Limb (tissue), 2 donors: Measurements from ENCODE around the gene TUBA4B.
A peak's percentile ranks its signal among the peaks of the same experiment; 100 is the strongest.
"Not testable (repeated sequence)": the region's sequence is repeated elsewhere in the genome, so short reads cannot be mapped to it uniquely, and the experiment has no call there.

Experiments
- DNase-seq, 2 donors: peaks; one replicate each; pipeline ENCODE4 v3.0.0-alpha.2; 2016; ENCODE audit errors: extremely low spot score in 2 of 2

The TUBA4B gene

DNA sequence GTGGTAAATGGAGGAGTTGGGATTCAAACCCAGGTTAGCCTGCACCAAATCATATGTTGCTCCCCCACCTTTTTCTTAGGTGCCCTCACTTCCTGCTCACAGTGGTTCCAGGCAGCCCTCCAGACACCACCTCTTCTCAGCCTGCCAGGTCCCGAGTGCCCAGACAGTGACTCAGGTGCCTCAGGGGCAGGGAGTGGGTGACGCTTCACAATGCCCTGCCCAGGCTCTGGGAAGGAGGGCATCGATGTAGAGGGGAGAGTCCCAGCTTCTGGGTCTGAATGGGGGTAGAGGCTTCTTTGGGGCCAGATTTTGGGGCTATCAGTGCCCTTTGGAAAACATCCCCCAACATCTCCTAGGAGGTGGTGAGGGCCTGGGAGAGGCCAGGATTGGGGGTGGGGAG is 20.9 kb downstream of the TUBA4B start:
- DNase-seq, result no peak

DNA sequence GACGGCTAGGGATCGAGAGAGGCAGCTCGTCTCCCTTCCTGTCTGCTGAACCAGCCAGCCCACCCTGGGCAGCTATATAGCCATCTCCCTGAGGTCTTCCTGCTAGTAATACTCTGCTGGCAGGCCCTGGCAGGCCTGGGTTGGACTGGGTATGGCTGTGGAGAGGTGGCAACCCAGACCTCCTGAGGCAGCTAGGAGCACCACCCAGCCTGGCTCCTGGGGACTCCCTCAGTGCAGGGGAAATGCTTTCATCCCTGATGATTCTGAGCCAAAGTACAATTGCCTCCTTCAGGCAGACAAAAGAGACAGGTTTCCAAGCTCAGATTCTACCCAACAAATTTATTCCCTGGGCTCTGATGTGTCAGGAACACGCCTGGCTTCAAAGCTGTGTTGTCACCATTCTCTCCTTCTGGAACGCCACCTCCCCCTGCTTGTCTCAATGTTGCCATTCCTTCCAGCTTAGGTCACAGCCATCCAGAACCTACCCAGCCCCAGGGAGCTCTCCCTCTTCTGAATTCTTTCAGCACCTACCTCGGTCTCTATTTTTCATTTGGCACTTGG is 21.4 kb downstream of the TUBA4B start:
- DNase-seq, result peak in 1 of 2 donors; percentile 21

GRCh38 chr2:219277703-219278654 is 24.9 kb downstream of the TUBA4B start:
- peak; percentile 88 to 89 for DNase-seq

DNA sequence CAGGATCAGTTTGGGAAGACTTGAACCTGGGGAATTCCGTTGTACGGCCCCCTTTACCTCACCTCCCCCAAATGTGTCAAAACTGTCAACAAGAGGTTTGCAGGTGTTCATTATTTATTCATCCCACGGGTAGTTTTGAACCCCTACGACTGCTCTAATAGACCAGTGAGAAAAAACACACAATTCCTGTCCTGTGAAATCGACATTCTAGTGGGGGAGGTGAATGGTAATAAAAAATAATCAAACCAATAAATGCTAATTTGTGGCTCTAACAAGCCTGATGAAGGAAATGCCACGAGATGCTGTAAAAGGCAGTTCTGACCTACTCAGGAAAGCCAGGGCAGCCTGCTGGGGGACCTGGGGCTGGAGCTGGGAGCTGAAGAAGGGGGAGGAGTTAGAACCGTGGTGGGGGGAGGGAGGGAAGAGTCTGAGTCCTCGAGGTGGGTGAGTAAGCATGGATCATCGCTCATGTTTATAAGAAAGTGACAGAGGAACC is 25.7 kb downstream of the TUBA4B start:
- DNase-seq, result no peak

GRCh38 chr2:219279151-219279915 is 26.3 kb downstream of the TUBA4B start, which contains the start of gene DNAJB2:
TSS of gene DNAJB2 (plus strand) at chr2:219279366. CDS start at chr2:219279834, 468 bp downstream.
- peak; percentile 97 to 99 for DNase-seq

DNA sequence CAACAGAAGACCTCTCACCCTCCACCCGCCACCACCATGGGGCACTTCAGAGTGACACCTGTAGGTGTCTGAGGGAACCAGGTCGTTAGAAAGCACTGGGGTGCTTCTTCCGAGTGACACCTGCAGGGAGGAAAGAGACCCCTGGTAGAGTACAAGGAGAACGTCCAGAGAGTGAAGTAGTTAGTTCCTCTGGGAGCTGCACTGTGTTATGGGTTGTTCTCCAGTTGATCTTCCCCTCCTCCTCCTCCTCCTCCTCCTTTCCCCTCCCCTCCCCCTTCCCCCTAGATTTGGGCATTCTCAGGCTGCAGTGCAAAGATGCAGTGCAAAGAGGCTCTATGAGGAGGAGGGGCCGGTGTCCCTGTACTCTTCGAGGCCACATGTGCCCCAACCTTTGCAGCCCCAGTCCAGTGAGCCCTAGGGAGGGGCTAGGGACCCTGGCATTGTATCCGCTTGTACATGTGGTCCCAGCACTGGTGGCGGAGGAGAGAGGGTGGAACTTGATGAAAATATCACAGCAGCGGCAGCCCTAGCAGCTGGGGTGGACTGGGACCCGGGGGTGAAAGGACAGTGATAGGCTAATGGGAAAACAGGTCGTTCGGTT is 27.0 kb downstream of the TUBA4B start:
- DNase-seq, result no peak

- DNase-seq, result no peak
These were observed 27.6 kb downstream of the TUBA4B start for GRCh38 chr2:219280651-219281050.

- no peak for DNase-seq
These were observed 28.5 kb downstream of the TUBA4B start for GRCh38 chr2:219281588-219281987.

- DNase-seq, result no peak
These were observed 29.3 kb downstream of the TUBA4B start for GRCh38 chr2:219282375-219282774.

DNA sequence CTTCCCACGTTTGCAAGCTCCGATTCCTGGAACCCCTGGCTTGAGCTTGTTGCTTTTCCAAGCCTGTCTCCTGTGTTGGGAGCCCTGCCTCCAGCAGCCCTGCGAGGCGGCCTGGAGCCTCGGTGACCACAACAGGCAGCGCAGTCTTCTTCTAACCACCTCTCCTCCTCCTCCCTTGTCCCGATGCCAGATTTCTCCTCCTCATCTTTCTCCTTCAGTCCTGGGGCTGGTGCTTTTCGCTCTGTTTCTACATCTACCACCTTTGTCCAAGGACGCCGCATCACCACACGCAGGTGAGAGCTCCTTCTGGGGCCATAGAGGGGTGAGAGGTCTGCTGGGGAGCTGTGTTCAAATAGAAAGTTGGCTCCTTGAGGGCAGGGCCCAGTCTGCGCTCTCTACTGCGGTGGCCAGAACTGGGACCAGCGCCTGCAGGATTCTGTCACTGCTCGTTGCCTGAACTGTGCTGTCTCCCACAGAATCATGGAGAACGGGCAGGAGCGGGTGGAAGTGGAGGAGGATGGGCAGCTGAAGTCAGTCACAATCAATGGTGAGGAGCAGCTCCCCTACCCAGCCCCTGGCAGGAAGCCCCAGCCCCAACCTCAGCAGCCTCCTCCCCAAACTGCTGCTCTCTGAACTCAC is 30.0 kb downstream of the TUBA4B start:
- no peak for DNase-seq

DNA sequence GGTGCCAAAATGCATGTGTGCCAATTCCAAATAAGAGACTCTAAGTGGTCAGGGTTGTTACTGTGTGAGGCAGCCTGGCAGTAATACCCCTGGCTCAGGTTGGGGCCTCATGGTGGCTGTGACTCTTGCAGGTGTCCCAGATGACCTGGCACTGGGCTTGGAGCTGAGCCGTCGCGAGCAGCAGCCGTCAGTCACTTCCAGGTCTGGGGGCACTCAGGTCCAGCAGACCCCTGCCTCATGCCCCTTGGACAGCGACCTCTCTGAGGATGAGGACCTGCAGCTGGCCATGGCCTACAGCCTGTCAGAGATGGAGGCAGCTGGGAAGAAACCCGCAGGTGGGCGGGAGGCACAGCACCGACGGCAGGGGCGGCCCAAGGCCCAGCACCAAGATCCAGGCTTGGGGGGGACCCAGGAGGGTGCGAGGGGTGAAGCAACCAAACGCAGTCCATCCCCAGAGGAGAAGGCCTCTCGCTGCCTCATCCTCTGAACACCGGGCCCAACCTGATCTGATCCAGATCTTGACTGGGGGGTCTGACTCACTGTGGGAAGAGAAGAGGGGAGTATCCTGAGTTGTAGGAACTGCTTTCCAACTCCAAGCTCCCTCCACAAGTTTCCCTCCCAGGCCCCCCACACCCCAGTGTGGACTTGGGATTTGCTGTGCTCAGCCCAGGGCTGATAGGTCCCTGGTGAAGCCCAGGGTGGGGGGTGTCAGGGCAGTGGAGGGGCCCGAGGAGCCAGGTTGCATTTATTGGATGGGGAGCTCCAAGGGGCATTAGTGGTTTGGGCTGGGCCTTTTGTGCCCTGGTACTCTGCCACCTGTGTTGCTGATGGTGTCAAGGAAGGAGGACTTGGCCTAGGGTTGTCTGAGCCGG is 31.7 kb downstream of the TUBA4B start:
- DNase-seq, result no peak

DNA sequence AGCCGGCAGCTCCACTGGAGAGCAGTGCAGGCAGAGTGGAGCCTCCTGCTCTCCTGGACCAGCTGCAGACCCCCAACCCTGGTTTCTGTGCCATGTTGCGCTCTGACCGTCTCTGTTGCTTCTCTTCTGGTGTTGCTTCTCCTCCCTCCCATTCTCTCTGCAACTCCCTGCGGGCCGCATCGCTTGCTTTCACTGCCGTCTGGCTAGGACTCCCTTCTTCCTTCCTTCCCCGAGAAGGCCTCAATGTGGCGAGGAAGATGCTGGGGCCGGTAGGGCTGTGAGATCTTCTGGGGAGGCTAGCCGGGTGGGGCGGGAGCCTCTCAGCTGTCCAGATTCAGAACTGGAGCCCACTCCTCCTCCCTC is 32.3 kb downstream of the TUBA4B start:
- no peak for DNase-seq

DNA sequence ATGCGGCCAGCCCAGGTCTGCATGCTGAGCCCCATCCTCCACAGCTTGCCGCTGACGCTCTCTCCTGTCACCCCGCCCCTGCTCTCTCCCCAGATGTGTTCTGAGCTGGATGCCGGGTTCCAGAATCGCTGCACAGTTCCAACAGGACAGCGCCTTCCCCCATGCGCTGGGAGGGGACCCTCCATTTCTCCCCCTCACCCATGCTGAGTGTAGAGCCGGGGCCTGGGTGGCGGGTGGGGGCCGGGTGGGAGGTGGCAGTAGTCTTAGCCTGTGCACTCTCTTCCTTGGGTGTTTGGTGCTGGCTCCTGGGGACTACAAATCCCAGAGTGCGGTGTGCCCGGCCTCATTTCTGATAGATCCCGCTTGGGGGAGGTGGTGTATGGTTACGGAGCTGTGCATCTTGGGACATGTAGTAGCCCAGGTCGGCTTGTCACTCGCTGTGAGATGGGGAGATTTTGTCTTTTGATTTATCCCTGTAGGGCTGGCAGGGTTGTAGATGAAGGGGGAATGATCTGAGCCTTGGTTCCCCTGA is 32.9 kb downstream of the TUBA4B start:
- peak; percentile 55 to 68 for DNase-seq

GRCh38 chr2:219286436-219287115 is 33.5 kb downstream of the TUBA4B start:
- DNase-seq, result no peak

DNA sequence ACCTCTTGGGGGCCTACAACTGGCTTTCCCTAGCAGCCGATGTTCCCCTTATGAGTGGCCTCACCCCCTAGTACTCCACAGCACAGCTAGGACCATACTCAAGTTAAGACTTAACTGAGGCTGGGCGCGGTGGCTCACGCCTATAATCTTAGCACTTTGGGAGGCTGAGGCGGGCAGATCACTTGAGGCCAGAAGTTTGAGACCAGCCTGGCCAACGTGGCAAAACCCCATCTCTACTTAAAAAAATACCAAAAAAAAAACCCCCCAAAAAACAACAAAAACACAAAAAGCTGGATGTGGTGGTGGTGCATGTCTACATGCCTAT is 34.0 kb downstream of the TUBA4B start:
- not testable (repeated sequence) for DNase-seq

DNA sequence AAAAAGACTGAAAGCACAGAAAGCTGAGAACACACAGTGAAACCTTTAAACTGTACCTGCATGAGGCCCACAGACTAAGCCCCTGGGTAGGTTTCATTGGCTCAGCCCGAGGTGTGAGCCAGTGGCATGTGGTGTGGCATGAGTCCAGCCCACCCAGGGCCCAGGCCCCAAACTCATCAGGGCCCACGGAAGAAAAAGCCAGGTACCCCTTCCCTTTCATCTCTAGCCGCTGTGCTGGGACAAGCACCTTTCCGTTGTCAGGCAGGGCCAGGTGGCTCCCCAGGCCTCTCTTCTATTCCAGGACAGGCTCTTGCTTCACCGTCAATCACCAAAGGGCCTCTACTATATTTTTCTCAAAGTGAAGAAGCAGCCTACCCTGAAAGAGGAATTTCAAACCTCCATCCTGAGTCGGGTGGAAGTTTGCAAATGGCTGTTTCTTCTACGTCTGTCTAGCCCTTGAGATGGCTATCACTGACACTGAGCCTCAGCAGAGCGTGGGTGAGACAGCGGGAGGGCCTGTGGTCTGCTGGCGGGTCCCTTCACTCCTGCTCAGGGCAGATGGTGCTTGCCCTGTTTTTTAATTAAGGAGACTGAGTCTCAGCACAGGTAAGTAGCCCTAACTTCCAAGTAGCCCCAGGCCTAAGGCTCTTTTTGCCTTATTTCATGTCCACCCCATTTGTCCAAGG is 34.7 kb downstream of the TUBA4B start:
- DNase-seq, result no peak

DNA sequence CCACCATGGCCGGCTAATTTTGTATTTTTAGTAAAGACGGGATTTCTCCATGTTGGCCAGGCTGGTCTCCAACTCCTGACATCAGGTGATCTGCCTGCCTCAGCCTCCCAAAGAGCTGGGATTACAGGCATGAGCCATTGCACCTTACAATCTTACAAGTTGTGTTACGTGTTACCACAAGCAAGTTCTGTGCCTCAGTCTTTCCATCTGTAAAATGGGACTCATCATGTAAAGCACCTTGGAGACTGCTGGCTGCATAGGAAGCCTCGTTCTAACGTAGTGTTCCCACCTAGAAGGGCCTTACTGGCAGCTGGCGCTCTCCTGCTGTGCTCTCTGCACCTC is 36.1 kb downstream of the TUBA4B start:
- DNase-seq, result no peak

DNA sequence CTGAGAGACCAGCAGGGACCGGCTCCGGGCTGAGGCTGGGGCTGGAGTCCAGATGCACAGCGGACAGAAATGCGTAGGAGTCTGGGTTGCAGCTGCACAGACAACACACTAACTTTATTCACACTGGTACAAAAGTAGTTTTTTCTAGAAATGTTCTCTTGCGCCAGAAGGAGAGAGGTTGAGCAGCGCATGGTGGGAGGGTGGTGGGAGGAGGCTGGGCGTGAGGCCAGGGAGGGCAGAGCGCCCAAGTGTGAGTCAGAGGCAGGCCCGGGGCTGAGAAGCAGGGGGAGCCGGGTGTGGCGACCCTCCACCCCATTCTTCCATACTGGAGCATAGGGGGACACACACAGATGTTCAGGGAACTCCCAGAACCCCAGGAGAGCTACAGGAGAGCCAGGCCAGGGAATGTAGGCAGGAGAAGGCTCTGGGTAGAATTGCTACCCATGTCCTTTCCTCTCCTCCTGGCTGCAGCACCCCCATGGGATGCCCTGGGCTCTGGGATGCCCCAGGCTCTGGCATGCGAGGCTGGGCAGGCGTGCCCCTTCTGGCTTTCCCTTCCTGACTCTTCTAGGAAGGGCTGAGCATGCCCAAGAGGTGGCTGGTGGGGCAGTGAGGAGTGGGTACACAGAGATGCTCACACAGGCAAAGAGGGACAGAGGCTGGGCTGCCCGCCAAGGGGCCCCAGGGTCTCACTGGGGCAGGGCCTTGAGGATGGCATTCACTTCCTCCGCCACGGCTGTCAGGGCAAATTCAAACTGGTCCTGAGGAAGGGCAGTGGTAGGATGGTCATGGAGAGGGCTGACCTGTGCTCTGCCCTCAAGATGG is 36.7 kb downstream of the TUBA4B start:
- peak; percentile 77 to 89 for DNase-seq
